ENCODE measurements around the gene PADI2. TPM values are rescaled to one million over a fixed set of nuclear protein-coding genes. Genes with fewer than 3 reads are reported as not detected.

The PADI2 gene
- total and polyA plus RNA-seq, 9 of the 15 experiments (the other 6 are each of a cell fraction or from before 2014, with no cell fraction given) = 0.01 to 0.11 (median 0.01) TPM; not detected in 5

DNA sequence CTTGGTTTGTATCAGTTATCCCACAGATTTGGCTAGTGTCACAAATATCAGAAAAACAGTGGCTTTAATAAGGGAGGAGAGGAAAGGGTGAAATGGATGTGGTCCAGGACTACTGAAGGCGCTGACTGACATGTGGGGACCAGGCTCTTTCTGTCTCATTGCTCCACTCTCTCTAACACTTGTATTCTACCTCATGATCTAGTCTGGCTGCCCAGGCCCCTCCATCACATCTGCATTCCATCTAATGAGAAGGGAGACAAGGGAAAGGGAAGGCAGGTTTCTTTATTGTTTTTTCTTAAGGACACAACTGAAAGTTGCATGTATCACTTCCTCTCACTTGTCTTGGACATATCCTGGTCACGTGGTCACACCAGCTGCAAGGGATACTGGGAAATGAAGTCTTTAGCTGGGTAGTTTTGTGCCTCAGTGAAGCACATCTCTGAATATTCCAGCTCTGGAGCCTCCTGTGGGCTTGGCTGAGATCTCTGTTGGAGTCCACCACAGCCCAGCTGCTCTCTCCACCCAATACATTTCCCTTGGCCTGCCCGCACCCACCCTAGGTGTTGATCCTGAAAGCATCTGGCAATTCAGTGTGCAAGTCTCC is 42.0 kb upstream of the PADI2 start (continued):
- TF ChIP-seq, protein P1, sequence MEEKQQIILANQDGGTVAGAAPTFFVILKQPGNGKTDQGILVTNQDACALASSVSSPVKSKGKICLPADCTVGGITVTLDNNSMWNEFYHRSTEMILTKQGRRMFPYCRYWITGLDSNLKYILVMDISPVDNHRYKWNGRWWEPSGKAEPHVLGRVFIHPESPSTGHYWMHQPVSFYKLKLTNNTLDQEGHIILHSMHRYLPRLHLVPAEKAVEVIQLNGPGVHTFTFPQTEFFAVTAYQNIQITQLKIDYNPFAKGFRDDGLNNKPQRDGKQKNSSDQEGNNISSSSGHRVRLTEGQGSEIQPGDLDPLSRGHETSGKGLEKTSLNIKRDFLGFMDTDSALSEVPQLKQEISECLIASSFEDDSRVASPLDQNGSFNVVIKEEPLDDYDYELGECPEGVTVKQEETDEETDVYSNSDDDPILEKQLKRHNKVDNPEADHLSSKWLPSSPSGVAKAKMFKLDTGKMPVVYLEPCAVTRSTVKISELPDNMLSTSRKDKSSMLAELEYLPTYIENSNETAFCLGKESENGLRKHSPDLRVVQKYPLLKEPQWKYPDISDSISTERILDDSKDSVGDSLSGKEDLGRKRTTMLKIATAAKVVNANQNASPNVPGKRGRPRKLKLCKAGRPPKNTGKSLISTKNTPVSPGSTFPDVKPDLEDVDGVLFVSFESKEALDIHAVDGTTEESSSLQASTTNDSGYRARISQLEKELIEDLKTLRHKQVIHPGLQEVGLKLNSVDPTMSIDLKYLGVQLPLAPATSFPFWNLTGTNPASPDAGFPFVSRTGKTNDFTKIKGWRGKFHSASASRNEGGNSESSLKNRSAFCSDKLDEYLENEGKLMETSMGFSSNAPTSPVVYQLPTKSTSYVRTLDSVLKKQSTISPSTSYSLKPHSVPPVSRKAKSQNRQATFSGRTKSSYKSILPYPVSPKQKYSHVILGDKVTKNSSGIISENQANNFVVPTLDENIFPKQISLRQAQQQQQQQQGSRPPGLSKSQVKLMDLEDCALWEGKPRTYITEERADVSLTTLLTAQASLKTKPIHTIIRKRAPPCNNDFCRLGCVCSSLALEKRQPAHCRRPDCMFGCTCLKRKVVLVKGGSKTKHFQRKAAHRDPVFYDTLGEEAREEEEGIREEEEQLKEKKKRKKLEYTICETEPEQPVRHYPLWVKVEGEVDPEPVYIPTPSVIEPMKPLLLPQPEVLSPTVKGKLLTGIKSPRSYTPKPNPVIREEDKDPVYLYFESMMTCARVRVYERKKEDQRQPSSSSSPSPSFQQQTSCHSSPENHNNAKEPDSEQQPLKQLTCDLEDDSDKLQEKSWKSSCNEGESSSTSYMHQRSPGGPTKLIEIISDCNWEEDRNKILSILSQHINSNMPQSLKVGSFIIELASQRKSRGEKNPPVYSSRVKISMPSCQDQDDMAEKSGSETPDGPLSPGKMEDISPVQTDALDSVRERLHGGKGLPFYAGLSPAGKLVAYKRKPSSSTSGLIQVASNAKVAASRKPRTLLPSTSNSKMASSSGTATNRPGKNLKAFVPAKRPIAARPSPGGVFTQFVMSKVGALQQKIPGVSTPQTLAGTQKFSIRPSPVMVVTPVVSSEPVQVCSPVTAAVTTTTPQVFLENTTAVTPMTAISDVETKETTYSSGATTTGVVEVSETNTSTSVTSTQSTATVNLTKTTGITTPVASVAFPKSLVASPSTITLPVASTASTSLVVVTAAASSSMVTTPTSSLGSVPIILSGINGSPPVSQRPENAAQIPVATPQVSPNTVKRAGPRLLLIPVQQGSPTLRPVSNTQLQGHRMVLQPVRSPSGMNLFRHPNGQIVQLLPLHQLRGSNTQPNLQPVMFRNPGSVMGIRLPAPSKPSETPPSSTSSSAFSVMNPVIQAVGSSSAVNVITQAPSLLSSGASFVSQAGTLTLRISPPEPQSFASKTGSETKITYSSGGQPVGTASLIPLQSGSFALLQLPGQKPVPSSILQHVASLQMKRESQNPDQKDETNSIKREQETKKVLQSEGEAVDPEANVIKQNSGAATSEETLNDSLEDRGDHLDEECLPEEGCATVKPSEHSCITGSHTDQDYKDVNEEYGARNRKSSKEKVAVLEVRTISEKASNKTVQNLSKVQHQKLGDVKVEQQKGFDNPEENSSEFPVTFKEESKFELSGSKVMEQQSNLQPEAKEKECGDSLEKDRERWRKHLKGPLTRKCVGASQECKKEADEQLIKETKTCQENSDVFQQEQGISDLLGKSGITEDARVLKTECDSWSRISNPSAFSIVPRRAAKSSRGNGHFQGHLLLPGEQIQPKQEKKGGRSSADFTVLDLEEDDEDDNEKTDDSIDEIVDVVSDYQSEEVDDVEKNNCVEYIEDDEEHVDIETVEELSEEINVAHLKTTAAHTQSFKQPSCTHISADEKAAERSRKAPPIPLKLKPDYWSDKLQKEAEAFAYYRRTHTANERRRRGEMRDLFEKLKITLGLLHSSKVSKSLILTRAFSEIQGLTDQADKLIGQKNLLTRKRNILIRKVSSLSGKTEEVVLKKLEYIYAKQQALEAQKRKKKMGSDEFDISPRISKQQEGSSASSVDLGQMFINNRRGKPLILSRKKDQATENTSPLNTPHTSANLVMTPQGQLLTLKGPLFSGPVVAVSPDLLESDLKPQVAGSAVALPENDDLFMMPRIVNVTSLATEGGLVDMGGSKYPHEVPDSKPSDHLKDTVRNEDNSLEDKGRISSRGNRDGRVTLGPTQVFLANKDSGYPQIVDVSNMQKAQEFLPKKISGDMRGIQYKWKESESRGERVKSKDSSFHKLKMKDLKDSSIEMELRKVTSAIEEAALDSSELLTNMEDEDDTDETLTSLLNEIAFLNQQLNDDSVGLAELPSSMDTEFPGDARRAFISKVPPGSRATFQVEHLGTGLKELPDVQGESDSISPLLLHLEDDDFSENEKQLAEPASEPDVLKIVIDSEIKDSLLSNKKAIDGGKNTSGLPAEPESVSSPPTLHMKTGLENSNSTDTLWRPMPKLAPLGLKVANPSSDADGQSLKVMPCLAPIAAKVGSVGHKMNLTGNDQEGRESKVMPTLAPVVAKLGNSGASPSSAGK (IDR thresholded peaks at IDR 0.05) = no peak
- TF ChIP-seq FUS (optimal IDR thresholded peaks at IDR 0.05; ENCODE audit: low read depth, low read length) (no peak), PHTF2 (CRISPR knock-in tag; IDR thresholded peaks at IDR 0.05) (no peak), RBM34 (IDR thresholded peaks at IDR 0.05; ENCODE audit: borderline replicate concordance, insufficient read depth, low read length) (no peak)
